Esophagus (tissue), 2 donors: ENCODE measurements around the gene PKD1L1. TPM values are rescaled to one million over a fixed set of nuclear protein-coding genes. Genes with fewer than 3 reads are reported as not detected.

Experiments used
- H3K27ac ChIP-seq, 2 donors: one replicate each; pipeline ENCODE4 v1.5.1; 2013; ENCODE audit warnings: low read depth in 2 of 2, mild to moderate bottlenecking in 2 of 2, inconsistent platforms in 1 of 2, low read length in 1 of 2, moderate library complexity in 1 of 2
- H3K27me3 ChIP-seq, 2 donors: one replicate each; pipeline ENCODE4 v1.6.1; 2013; ENCODE audit warnings: low read length in 2 of 2, control low read depth in 1 of 2, mild to moderate bottlenecking in 1 of 2; ENCODE audit not compliant: insufficient read depth in 2 of 2, control insufficient read depth in 1 of 2
- H3K36me3 ChIP-seq, 2 donors: one replicate each; pipeline ENCODE4 v1.6.1; 2013; ENCODE audit warnings: low read length in 1 of 2; ENCODE audit not compliant: control insufficient read depth in 2 of 2, insufficient read depth in 2 of 2
- H3K4me1 ChIP-seq, 2 donors: one replicate each; pipeline ENCODE4 v1.6.1; 2013; ENCODE audit warnings: low read length in 1 of 2; ENCODE audit not compliant: control insufficient read depth in 2 of 2, insufficient read depth in 2 of 2
- H3K4me3 ChIP-seq, 2 donors: one replicate each; pipeline ENCODE4 v1.5.1; 2013; ENCODE audit warnings: low read length in 2 of 2, mild to moderate bottlenecking in 2 of 2, low read depth in 1 of 2, moderate library complexity in 1 of 2
- H3K9me3 ChIP-seq, 2 donors: one replicate each; pipeline ENCODE4 v1.6.1; 2013; ENCODE audit warnings: mild to moderate bottlenecking in 2 of 2, low read depth in 1 of 2, low read length in 1 of 2, moderate library complexity in 1 of 2; ENCODE audit not compliant: control insufficient read depth in 2 of 2, insufficient read depth in 1 of 2
- WGBS, 2 donors: extraction: QIAGEN DNeasy Blood & Tissue Kit; methylation state at CpG; one replicate each; pipeline ENCODE4 v1.1.7; 2013; 5-methylcytosine and 5-hydroxymethylcytosine counted together
- polyA plus RNA-seq, 2 donors: library from polyadenylated mRNA; stranded (reverse); fragments of 200-250 nt; gene quantifications; one replicate each; pipeline ENCODE4 v1.2.3, GENCODE V29; 2013
- donor health status: healthy with polysubstance abuse.
- donor health status: Bipolar disorder and iron deficiency.

Gene PKD1L1
- polyA plus RNA-seq, 2 donors: 0.08 to 0.25 TPM

GRCh38 chr7:47816647-47817046, 131.6 kb downstream of the PKD1L1 start:
- Histone ChIP-seq H3K9me3 (no peaks in the 10 kb centered on the region), H3K4me3 (no peak overlapping the region), H3K4me1 (no peaks in the 10 kb centered on the region), H3K27me3 (no peaks in the 10 kb centered on the region), H3K27ac (no peak overlapping the region), H3K36me3 (no peaks in the 10 kb centered on the region)
- WGBS, 2 donors: 62 to 64% methylated on average over 4 of the region's 4 CpGs

GRCh38 chr7:47815867-47816266, 132.4 kb downstream of the PKD1L1 start:
- no peak overlapping the region for H3K4me3 ChIP-seq
- no peak overlapping the region for H3K27ac ChIP-seq
- H3K36me3 ChIP-seq: no peaks in the 10 kb centered on the region
- H3K9me3 ChIP-seq: no peaks in the 10 kb centered on the region
- H3K4me1 ChIP-seq: no peaks in the 10 kb centered on the region
- WGBS, 2 donors: 90 to 94% methylated on average over 9 of the region's 9 CpGs
- no peaks in the 10 kb centered on the region for H3K27me3 ChIP-seq

- 82 to 84% methylated on average over 11 of the region's 11 CpGs for WGBS, 2 donors
- H3K9me3 ChIP-seq: no peaks in the 10 kb centered on the region
- H3K4me3 ChIP-seq: no peak overlapping the region
- no peaks in the 10 kb centered on the region for H3K36me3 ChIP-seq
- no peak overlapping the region for H3K27ac ChIP-seq
- H3K27me3 ChIP-seq: no peaks in the 10 kb centered on the region
- no peaks in the 10 kb centered on the region for H3K4me1 ChIP-seq
Measured at GRCh38 chr7:47814905-47815613, 133.2 kb downstream of the PKD1L1 start.

- 77 to 86% methylated on average over 10 of the region's 10 CpGs for WGBS, 2 donors
- Histone ChIP-seq H3K27ac (no peak overlapping the region), H3K27me3 (no peaks in the 10 kb centered on the region), H3K9me3 (no peaks in the 10 kb centered on the region), H3K4me1 (no peaks in the 10 kb centered on the region), H3K36me3 (no peaks in the 10 kb centered on the region), H3K4me3 (no peak overlapping the region)
Measured at GRCh38 chr7:47813620-47814260, 134.5 kb downstream of the PKD1L1 start.

GRCh38 chr7:47812429-47813136, 135.7 kb downstream of the PKD1L1 start:
- Histone ChIP-seq H3K36me3 (no peaks in the 10 kb centered on the region), H3K9me3 (no peaks in the 10 kb centered on the region), H3K4me1 (no peaks in the 10 kb centered on the region), H3K27me3 (no peaks in the 10 kb centered on the region), H3K27ac (no peak overlapping the region), H3K4me3 (no peak overlapping the region)
- WGBS, 2 donors: 85 to 89% methylated on average over 16 of the region's 16 CpGs

- Histone ChIP-seq H3K27me3 (no peaks in the 10 kb centered on the region), H3K27ac (no peak overlapping the region), H3K36me3 (no peaks in the 10 kb centered on the region), H3K9me3 (no peaks in the 10 kb centered on the region), H3K4me1 (peaks cover 0 to 5% of the 10 kb centered on the region in 2 donors), H3K4me3 (no peak overlapping the region)
- 83 to 92% methylated on average over 10 of the region's 10 CpGs for WGBS, 2 donors
Measured at GRCh38 chr7:47811632-47812380, 136.5 kb downstream of the PKD1L1 start.

GRCh38 chr7:47809387-47809786, 138.9 kb downstream of the PKD1L1 start:
- WGBS, 2 donors: 73 to 97% methylated on average over 3 of the region's 3 CpGs
- H3K4me3 ChIP-seq: no peak overlapping the region
- no peak overlapping the region for H3K27ac ChIP-seq
- H3K27me3 ChIP-seq: no peaks in the 10 kb centered on the region
- H3K36me3 ChIP-seq: no peaks in the 10 kb centered on the region
- peaks cover 0 to 5% of the 10 kb centered on the region in 2 donors for H3K4me1 ChIP-seq
- H3K9me3 ChIP-seq: no peaks in the 10 kb centered on the region

- H3K9me3 ChIP-seq: no peaks in the 10 kb centered on the region
- H3K27me3 ChIP-seq: no peaks in the 10 kb centered on the region
- no peak overlapping the region for H3K4me3 ChIP-seq
- H3K27ac ChIP-seq: no peak overlapping the region
- no peaks in the 10 kb centered on the region for H3K36me3 ChIP-seq
- peaks cover 0 to 5% of the 10 kb centered on the region in 2 donors for H3K4me1 ChIP-seq
- WGBS, 2 donors: 89 to 92% methylated on average over 7 of the region's 7 CpGs
Measured at GRCh38 chr7:47808321-47808720, 139.9 kb downstream of the PKD1L1 start.

- 74 to 76% methylated on average over 5 of the region's 5 CpGs for WGBS, 2 donors
- no peaks in the 10 kb centered on the region for H3K27me3 ChIP-seq
- H3K9me3 ChIP-seq: no peaks in the 10 kb centered on the region
- no peaks in the 10 kb centered on the region for H3K36me3 ChIP-seq
- no peak overlapping the region for H3K4me3 ChIP-seq
- peaks cover 0 to 5% of the 10 kb centered on the region in 2 donors for H3K4me1 ChIP-seq
- no peak overlapping the region for H3K27ac ChIP-seq
Measured at GRCh38 chr7:47807756-47808155, 140.5 kb downstream of the PKD1L1 start.
